ENCODE data around the gene SLC7A6OS. TPM values are rescaled to one million over a fixed set of nuclear protein-coding genes. Genes with fewer than 3 reads are reported as not detected.

Gene SLC7A6OS
- total and polyA plus RNA-seq, 2 experiments from 2014 or later: 8.8 to 18.9 TPM

GRCh38 chr16:68287276-68288251 is 23.2 kb downstream of the SLC7A6OS start:
- Histone ChIP-seq H3K9me2 (replicated peaks; ENCODE audit: insufficient read depth) (no peaks in the 10 kb centered on the region), H3K9me3 (ENCODE audit: low read depth) (no peaks in the 10 kb centered on the region), H3K79me2 (peaks cover 10% of the 10 kb centered on the region), H3K4me3 (no peak overlapping the region), H4K20me1 (ENCODE audit: insufficient read depth, poor library complexity, severe bottlenecking) (no peaks in the 10 kb centered on the region), H3K36me3 (replicated peaks; ENCODE audit: insufficient read depth, low read depth) (no peaks in the 10 kb centered on the region), H3K27me3 (no peaks in the 10 kb centered on the region), H3K4me2 (no peak overlapping the region), H3K27ac (no peak overlapping the region), H2AFZ (no peak overlapping the region), H3K4me1 (ENCODE audit: insufficient read depth) (no peaks in the 10 kb centered on the region)
- 96% methylated on average over 11 of the region's 11 CpGs for WGBS (ENCODE audit: low lambda C conversion rate, missing lambda C conversion rate)
- no peak for DNase-seq (ENCODE audit: low spot score)
- TF ChIP-seq, protein P1, sequence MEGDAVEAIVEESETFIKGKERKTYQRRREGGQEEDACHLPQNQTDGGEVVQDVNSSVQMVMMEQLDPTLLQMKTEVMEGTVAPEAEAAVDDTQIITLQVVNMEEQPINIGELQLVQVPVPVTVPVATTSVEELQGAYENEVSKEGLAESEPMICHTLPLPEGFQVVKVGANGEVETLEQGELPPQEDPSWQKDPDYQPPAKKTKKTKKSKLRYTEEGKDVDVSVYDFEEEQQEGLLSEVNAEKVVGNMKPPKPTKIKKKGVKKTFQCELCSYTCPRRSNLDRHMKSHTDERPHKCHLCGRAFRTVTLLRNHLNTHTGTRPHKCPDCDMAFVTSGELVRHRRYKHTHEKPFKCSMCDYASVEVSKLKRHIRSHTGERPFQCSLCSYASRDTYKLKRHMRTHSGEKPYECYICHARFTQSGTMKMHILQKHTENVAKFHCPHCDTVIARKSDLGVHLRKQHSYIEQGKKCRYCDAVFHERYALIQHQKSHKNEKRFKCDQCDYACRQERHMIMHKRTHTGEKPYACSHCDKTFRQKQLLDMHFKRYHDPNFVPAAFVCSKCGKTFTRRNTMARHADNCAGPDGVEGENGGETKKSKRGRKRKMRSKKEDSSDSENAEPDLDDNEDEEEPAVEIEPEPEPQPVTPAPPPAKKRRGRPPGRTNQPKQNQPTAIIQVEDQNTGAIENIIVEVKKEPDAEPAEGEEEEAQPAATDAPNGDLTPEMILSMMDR (IDR thresholded peaks at IDR 0.05; ENCODE audit: poor library complexity): no peak
- no peak for TF ChIP-seq EZH2 (IDR thresholded peaks at IDR 0.05; ENCODE audit: borderline replicate concordance)
- no peak for TF ChIP-seq EZH2phosphoT487 (IDR thresholded peaks at IDR 0.05; ENCODE audit: low read depth, severe bottlenecking, unreplicated experiment)

GRCh38 chr16:68286153-68287074 is 24.3 kb downstream of the SLC7A6OS start:
- 95% methylated on average over 11 of the region's 12 CpGs for WGBS (ENCODE audit: low lambda C conversion rate, missing lambda C conversion rate)
- H3K79me2 ChIP-seq: peaks cover 10% of the 10 kb centered on the region
- no peaks in the 10 kb centered on the region for H3K36me3 ChIP-seq (replicated peaks; ENCODE audit: insufficient read depth, low read depth)
- no peak overlapping the region for H3K4me3 ChIP-seq
- no peaks in the 10 kb centered on the region for H3K4me1 ChIP-seq (ENCODE audit: insufficient read depth)
- H3K27ac ChIP-seq: no peak overlapping the region
- H3K9me3 ChIP-seq (ENCODE audit: low read depth): no peaks in the 10 kb centered on the region
- no peak for TF ChIP-seq EZH2 (IDR thresholded peaks at IDR 0.05; ENCODE audit: borderline replicate concordance)
- H3K4me2 ChIP-seq: no peak overlapping the region
- no peak overlapping the region for H2AFZ ChIP-seq
- H3K27me3 ChIP-seq: no peaks in the 10 kb centered on the region
- H4K20me1 ChIP-seq (ENCODE audit: insufficient read depth, poor library complexity, severe bottlenecking): no peaks in the 10 kb centered on the region
- H3K9me2 ChIP-seq (replicated peaks; ENCODE audit: insufficient read depth): no peaks in the 10 kb centered on the region
- no peak for DNase-seq (ENCODE audit: low spot score)

GRCh38 chr16:68285683-68286082 is 25.1 kb downstream of the SLC7A6OS start:
- no peak overlapping the region for H3K27ac ChIP-seq
- H2AFZ ChIP-seq: no peak overlapping the region
- H3K36me3 ChIP-seq (replicated peaks; ENCODE audit: insufficient read depth, low read depth): no peaks in the 10 kb centered on the region
- 100% methylated on average over 3 of the region's 3 CpGs for WGBS (ENCODE audit: low lambda C conversion rate, missing lambda C conversion rate)
- H3K4me3 ChIP-seq: no peak overlapping the region
- no peaks in the 10 kb centered on the region for H3K27me3 ChIP-seq
- H3K9me3 ChIP-seq (ENCODE audit: low read depth): no peaks in the 10 kb centered on the region
- H3K4me2 ChIP-seq: no peak overlapping the region
- DNase-seq (ENCODE audit: low spot score): no peak
- no peaks in the 10 kb centered on the region for H3K9me2 ChIP-seq (replicated peaks; ENCODE audit: insufficient read depth)
- peaks cover 10% of the 10 kb centered on the region for H3K79me2 ChIP-seq
- H4K20me1 ChIP-seq (ENCODE audit: insufficient read depth, poor library complexity, severe bottlenecking): no peaks in the 10 kb centered on the region
- no peaks in the 10 kb centered on the region for H3K4me1 ChIP-seq (ENCODE audit: insufficient read depth)
- TF ChIP-seq, protein P1 (IDR thresholded peaks at IDR 0.05; ENCODE audit: poor library complexity): no peak
- TF ChIP-seq EZH2 (IDR thresholded peaks at IDR 0.05; ENCODE audit: borderline replicate concordance) (no peak), EZH2phosphoT487 (IDR thresholded peaks at IDR 0.05; ENCODE audit: low read depth, severe bottlenecking, unreplicated experiment) (no peak)
